ENCODE data around the gene SEMA4A. TPM values are rescaled to one million over a fixed set of nuclear protein-coding genes. Genes with fewer than 3 reads are reported as not detected.
"Not testable (repeated sequence)": the region's sequence is repeated elsewhere in the genome, so short reads cannot be mapped to it uniquely, and the experiment has no call there.

SEMA4A gene
- total and polyA plus RNA-seq, 9 donors, result 1.5 to 5.4 (median 3.2) TPM

DNA sequence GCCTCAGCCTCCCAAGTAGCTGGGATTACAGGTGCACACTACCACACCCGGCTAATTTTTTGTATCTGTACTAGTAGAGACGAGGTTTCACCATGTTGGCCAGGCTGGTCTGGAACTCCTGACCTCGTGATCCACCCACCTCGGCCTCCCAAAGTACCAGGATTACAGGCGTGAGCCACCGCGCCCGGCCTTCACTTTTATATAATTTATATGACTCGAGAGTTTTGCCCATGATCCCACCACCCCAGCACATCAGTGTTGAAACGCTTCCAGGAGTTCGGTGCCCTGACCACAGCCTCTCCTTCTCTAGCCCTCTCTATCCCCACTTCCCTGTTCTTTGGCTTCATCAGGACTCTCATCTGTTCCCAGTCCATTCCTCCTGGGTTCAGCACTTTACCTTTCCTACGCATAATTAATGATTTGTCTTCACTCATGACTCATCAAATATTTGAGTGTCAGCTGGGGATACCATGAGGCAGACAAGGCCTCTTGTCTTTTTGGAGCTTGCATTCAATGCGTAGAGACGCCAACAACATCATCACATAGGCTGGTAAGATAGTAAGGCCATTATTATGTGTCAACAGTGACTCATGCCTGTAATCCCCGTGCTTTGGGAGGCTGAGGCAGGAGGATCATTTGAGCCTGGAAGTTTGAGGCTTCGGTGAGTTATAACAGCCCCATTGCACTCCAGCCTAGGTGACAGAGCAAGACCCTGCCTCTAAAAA, 60.8 kb downstream of the SEMA4A start:
- Histone ChIP-seq H3K27ac (ENCODE audit: low read length) (no peak overlapping the region), H3K36me3 (ENCODE audit: control insufficient read depth, insufficient read depth, low read length) (peaks cover 36% of the 10 kb centered on the region), H3K4me1 (ENCODE audit: control insufficient read depth, insufficient read depth, low read length) (peaks cover 12% of the 10 kb centered on the region), H3K27me3 (ENCODE audit: control insufficient read depth, insufficient read depth, low read length) (no peaks in the 10 kb centered on the region), H3K4me3 (ENCODE audit: low read length) (peak overlapping the region; percentile 62), H3K9me3 (replicated peaks; ENCODE audit: control insufficient read depth, low read depth, low read length) (no peaks in the 10 kb centered on the region)
- WGBS (ENCODE audit: insufficient coverage), result 90% methylated on average over 15 of the region's 16 CpGs
- DNase-seq, result no peak

DNA sequence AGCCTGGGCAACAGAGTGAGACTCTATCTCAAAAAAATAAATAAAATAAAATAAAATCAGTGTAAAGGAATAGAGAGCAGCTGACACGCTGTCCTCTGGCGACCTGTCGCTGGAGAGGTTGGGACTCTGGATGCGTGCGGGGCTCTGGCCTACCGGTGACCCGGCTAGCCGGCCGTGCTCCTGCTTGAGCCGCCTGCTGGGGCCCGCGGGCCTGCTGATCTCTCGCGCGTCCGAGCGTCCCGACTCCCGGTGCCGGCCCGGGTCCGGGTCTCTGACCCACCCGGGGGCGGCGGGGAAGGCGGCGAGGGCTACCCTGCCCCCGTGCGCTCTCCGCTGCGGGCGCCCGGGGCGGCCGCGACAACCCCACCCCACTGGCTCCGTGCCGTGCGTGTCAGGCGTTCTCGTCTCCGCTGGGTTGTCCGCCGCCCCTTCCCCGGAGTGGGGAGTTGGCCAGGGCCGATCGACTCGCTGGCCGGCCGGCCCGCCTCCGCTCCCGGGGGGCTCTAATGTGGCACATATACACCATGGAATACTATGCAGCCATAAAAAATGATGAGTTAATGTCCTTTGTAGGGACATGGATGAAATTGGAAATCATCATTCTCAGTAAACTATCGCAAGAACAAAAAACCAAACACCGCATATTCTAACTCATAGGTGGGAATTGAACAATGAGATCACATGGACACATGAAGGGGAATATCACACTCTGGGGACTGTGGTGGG, 63.1 kb downstream of the SEMA4A start:
- DNase-seq; H3K4me3 ChIP-seq (ENCODE audit: low read length); H3K27me3 ChIP-seq (ENCODE audit: control insufficient read depth, insufficient read depth, low read length); H3K9me3 ChIP-seq (replicated peaks; ENCODE audit: control insufficient read depth, low read depth, low read length); H3K27ac ChIP-seq (ENCODE audit: low read length): not testable (repeated sequence)
- WGBS (ENCODE audit: insufficient coverage), result 97% methylated on average over 34 of the region's 55 CpGs
- Histone ChIP-seq H3K36me3 (ENCODE audit: control insufficient read depth, insufficient read depth, low read length) (peaks cover 31% of the 10 kb centered on the region), H3K4me1 (ENCODE audit: control insufficient read depth, insufficient read depth, low read length) (peaks cover 12% of the 10 kb centered on the region)

DNA sequence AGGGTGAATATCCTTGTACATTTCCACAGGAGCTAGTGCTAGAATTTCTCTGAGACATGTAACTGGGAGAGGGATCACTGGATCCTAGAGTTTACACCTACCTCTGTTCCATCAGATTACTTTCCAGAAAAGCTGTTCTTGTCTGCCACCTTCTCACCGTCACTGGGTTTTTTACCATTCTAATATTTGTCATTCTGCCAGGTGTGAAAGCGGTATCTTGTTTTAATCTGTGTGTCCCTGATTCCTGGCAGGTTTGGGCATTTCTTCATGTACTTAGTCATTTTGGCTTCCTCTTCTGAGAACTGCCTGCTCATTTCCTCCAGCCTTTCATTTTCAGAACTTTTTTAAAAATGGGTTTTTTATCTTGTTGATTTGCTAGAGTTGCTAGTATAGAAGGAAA, 64.5 kb downstream of the SEMA4A start:
- Histone ChIP-seq H3K27me3 (ENCODE audit: control insufficient read depth, insufficient read depth, low read length) (no peaks in the 10 kb centered on the region), H3K27ac (ENCODE audit: low read length) (no peak overlapping the region), H3K4me1 (ENCODE audit: control insufficient read depth, insufficient read depth, low read length) (peaks cover 6% of the 10 kb centered on the region), H3K4me3 (ENCODE audit: low read length) (no peak overlapping the region), H3K9me3 (replicated peaks; ENCODE audit: control insufficient read depth, low read depth, low read length) (no peaks in the 10 kb centered on the region), H3K36me3 (ENCODE audit: control insufficient read depth, insufficient read depth, low read length) (peaks cover 40% of the 10 kb centered on the region)
- DNase-seq, result no peak
- no CpG with 5 or more reads among the region's 2 CpGs for WGBS (ENCODE audit: insufficient coverage)

DNA sequence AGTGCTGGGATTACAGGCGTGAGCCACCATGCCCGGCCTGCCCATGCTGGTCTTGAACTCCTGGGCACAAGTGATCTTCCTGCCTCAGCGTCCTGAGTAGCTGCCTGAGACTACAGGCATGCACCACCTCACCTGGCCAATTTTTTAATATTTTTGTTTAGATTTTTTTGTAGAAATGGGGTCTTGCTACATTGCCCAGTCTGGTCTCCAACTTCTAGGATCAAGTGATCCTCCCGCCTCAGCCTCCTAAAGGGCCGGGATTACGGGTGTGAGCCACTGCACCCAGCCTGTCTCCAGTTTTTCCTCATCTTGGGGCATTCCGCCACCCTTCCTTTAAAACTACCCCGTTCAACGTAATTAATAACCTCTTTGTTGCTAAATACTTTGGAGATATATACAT, 66.8 kb downstream of the SEMA4A start:
- no peak overlapping the region for H3K4me3 ChIP-seq (ENCODE audit: low read length)
- H3K9me3 ChIP-seq (replicated peaks; ENCODE audit: control insufficient read depth, low read depth, low read length), result no peaks in the 10 kb centered on the region
- DNase-seq, result no peak
- 100% methylated on average over 2 of the region's 9 CpGs for WGBS (ENCODE audit: insufficient coverage)
- H3K36me3 ChIP-seq (ENCODE audit: control insufficient read depth, insufficient read depth, low read length), result peaks cover 40% of the 10 kb centered on the region
- no peak overlapping the region for H3K27ac ChIP-seq (ENCODE audit: low read length)
- no peaks in the 10 kb centered on the region for H3K4me1 ChIP-seq (ENCODE audit: control insufficient read depth, insufficient read depth, low read length)
- H3K27me3 ChIP-seq (ENCODE audit: control insufficient read depth, insufficient read depth, low read length), result no peaks in the 10 kb centered on the region

DNA sequence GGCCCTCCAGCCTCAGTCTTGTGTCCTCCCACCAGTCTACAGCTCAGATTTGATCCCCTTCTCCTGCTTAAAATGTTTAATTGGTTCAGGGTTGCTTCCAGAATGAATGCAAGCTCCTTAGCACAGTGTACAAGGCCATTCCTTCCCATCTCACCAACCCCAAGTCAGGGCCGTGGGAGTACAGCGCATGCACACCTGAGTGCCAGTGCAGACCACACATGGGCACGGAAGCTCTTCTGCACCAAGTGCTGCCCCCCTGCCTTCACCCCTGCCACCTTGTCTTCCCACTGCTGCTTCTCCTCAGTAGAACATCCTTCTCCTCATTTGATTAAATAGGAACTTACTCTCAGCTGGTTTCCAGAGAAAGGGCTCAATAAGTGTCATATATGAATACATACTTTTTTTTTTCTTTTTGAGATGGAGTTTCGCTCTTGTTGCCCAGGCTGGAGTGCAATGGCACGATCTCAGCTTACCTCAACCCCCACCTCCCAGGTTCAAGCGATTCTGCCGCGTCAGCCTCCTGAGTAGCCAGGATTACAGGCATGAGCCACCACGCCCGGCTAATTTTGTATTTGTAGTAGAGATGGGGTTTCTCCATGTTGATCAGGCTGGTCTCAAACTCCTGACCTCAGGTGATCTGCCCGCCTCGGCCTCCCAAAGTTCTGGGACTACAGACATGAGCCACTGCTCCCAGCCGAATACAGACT, 68.8 kb downstream of the SEMA4A start:
- 98% methylated on average over 5 of the region's 13 CpGs for WGBS (ENCODE audit: insufficient coverage)
- H3K4me3 ChIP-seq (ENCODE audit: low read length), result no peak overlapping the region
- no peaks in the 10 kb centered on the region for H3K27me3 ChIP-seq (ENCODE audit: control insufficient read depth, insufficient read depth, low read length)
- no peaks in the 10 kb centered on the region for H3K9me3 ChIP-seq (replicated peaks; ENCODE audit: control insufficient read depth, low read depth, low read length)
- no peaks in the 10 kb centered on the region for H3K4me1 ChIP-seq (ENCODE audit: control insufficient read depth, insufficient read depth, low read length)
- H3K27ac ChIP-seq (ENCODE audit: low read length), result no peak overlapping the region
- DNase-seq, result no peak
- peaks cover 47% of the 10 kb centered on the region for H3K36me3 ChIP-seq (ENCODE audit: control insufficient read depth, insufficient read depth, low read length)

DNA sequence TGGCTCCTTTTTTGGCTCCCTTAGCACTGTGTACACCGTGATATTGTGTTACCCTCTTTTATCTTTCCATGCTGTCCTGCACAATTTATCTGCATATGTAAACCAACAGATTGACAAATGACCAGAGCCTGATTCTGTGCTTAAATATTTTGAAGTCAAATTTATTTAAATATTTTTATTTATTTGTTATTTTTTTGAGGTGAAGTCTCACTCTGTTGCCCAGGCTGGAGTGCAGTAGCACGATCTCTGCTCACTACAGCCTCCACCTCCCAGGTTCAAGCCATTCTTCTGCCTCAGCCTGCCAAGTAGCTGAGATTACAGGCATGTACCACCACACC, 72.3 kb downstream of the SEMA4A start:
- no peak for DNase-seq
- H3K4me3 ChIP-seq (ENCODE audit: low read length), result no peak overlapping the region
- no peaks in the 10 kb centered on the region for H3K9me3 ChIP-seq (replicated peaks; ENCODE audit: control insufficient read depth, low read depth, low read length)
- H3K27ac ChIP-seq (ENCODE audit: low read length), result no peak overlapping the region
- H3K27me3 ChIP-seq (ENCODE audit: control insufficient read depth, insufficient read depth, low read length), result no peaks in the 10 kb centered on the region
- H3K36me3 ChIP-seq (ENCODE audit: control insufficient read depth, insufficient read depth, low read length), result peaks cover 64% of the 10 kb centered on the region
- WGBS (ENCODE audit: insufficient coverage), result no CpG with 5 or more reads among the region's 2 CpGs
- peaks cover 7% of the 10 kb centered on the region for H3K4me1 ChIP-seq (ENCODE audit: control insufficient read depth, insufficient read depth, low read length)

DNA sequence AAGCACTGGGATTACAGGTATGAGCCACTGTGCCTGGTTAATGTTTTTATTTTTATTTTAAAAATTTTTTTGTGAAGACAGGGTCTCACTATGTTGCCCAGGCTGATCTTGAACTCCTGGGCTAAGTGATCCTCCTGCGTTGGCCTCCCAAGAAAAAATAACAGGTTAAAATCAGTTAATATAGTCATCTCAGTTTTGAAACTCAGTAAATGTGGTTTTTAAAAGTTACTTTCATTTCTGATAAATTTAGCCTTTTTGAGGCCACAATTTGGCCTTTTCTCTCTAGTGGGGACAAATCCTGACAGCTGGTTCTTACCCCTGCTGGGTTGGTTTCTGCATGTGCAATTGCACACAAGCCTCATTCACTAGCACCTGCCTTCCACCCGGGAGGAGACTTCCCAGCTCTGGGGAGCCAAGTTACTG, 72.7 kb downstream of the SEMA4A start:
- no peak overlapping the region for H3K27ac ChIP-seq (ENCODE audit: low read length)
- H3K36me3 ChIP-seq (ENCODE audit: control insufficient read depth, insufficient read depth, low read length), result peaks cover 60% of the 10 kb centered on the region
- no peaks in the 10 kb centered on the region for H3K27me3 ChIP-seq (ENCODE audit: control insufficient read depth, insufficient read depth, low read length)
- no peaks in the 10 kb centered on the region for H3K9me3 ChIP-seq (replicated peaks; ENCODE audit: control insufficient read depth, low read depth, low read length)
- peaks cover 7% of the 10 kb centered on the region for H3K4me1 ChIP-seq (ENCODE audit: control insufficient read depth, insufficient read depth, low read length)
- no peak overlapping the region for H3K4me3 ChIP-seq (ENCODE audit: low read length)
- no peak for DNase-seq
- no CpG with 5 or more reads among the region's 2 CpGs for WGBS (ENCODE audit: insufficient coverage)

DNA sequence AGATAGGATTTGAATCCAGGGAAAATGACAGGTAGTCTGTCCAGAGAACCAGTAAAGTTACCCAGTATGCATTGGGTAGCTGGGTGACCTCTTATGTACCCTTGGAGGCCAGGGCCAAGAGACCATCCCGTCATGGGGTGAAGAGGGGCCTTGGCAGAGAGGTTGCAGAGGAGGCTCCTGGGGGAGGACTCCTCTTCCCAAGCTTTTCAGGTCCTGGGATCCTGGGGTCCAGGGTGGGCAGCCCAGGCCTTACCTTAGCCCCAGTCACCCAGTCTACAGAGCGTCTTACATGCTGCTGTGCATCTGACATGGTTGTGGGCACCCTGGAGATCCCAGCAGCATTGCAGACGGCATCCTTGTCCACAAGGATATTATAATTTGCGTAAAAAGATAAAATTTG, 73.4 kb downstream of the SEMA4A start:
- H3K4me3 ChIP-seq (ENCODE audit: low read length), result no peak overlapping the region
- DNase-seq, result no peak
- H3K4me1 ChIP-seq (ENCODE audit: control insufficient read depth, insufficient read depth, low read length), result peaks cover 7% of the 10 kb centered on the region
- H3K27ac ChIP-seq (ENCODE audit: low read length), result no peak overlapping the region
- 100% methylated on average over 2 of the region's 4 CpGs for WGBS (ENCODE audit: insufficient coverage)
- no peaks in the 10 kb centered on the region for H3K9me3 ChIP-seq (replicated peaks; ENCODE audit: control insufficient read depth, low read depth, low read length)
- H3K36me3 ChIP-seq (ENCODE audit: control insufficient read depth, insufficient read depth, low read length), result peaks cover 55% of the 10 kb centered on the region
- no peaks in the 10 kb centered on the region for H3K27me3 ChIP-seq (ENCODE audit: control insufficient read depth, insufficient read depth, low read length)
